Neural crest cell (in vitro differentiated cells): ENCODE data around the gene PSMF1. TPM values are rescaled to one million over a fixed set of nuclear protein-coding genes. Genes with fewer than 3 reads are reported as not detected.
"Not testable (repeated sequence)": the region's sequence is repeated elsewhere in the genome, so short reads cannot be mapped to it uniquely, and the experiment has no call there.

Experiments
- DNase-seq: peaks from one replicate; pipeline ENCODE4 v3.0.0; 2021; ENCODE audit warnings: low read depth, mixed read lengths, low spot score
- H3K27ac Mint-ChIP-seq: one replicate; pipeline ENCODE4 v1.8.0; 2021; ENCODE audit warnings: mild to moderate bottlenecking, mixed read lengths; ENCODE audit not compliant: unreplicated experiment
- H3K27me3 Mint-ChIP-seq: 2 replicates; pipeline ENCODE4 v1.8.0; 2021; ENCODE audit warnings: low read depth, mild to moderate bottlenecking, mixed read lengths
- H3K36me3 Mint-ChIP-seq: 2 replicates; pipeline ENCODE4 v1.8.0; 2021; ENCODE audit warnings: low read depth, mild to moderate bottlenecking, mixed read lengths
- H3K4me1 Mint-ChIP-seq: 2 replicates; pipeline ENCODE4 v1.8.0; 2021; ENCODE audit warnings: mixed read lengths
- H3K4me3 Mint-ChIP-seq: one replicate; pipeline ENCODE4 v1.8.0; 2021; ENCODE audit warnings: mild to moderate bottlenecking, mixed read lengths
- H3K9me3 Mint-ChIP-seq: 2 replicates; pipeline ENCODE4 v1.8.0; 2021; ENCODE audit warnings: mixed read lengths
- CTCF ChIP-seq: fragments of 200-600 bp; sonication (generic); conservative IDR thresholded peaks from 2 replicates; pipeline ENCODE4 v1.5.0; 2021; ENCODE audit warnings: antibody characterized with exemption, mild to moderate bottlenecking
- total RNA-seq: library from RNA; stranded (reverse); gene quantifications from 2 replicates; pipeline ENCODE4 v1.2.1, GENCODE V29; 2021

Gene PSMF1
- total RNA-seq, 1 donor from 2014 or later = 107 TPM

- Mint-ChIP-seq H3K4me1 (no peaks in the 10 kb centered on the region), H3K4me3 (no peak overlapping the region), H3K36me3 (peaks cover 38% of the 10 kb centered on the region), H3K9me3 (peaks cover 4% of the 10 kb centered on the region), H3K27ac (no peak overlapping the region), H3K27me3 (no peaks in the 10 kb centered on the region)
- no peak for DNase-seq
- no peak for TF ChIP-seq CTCF
Measured at GRCh38 chr20:1137236-1137635, 18.8 kb downstream of the PSMF1 start.

- Mint-ChIP-seq H3K4me1 (no peaks in the 10 kb centered on the region), H3K27ac (no peak overlapping the region), H3K4me3 (no peak overlapping the region), H3K36me3 (peaks cover 25% of the 10 kb centered on the region), H3K27me3 (no peaks in the 10 kb centered on the region), H3K9me3 (no peaks in the 10 kb centered on the region)
- DNase-seq = no peak
- no peak for TF ChIP-seq CTCF
Measured at GRCh38 chr20:1144401-1145172, 26.2 kb downstream of the PSMF1 start.

GRCh38 chr20:1146957-1147356 is 28.6 kb downstream of the PSMF1 start:
- Mint-ChIP-seq H3K9me3 (no peaks in the 10 kb centered on the region), H3K4me1 (no peaks in the 10 kb centered on the region), H3K36me3 (peaks cover 12% of the 10 kb centered on the region), H3K27ac (no peak overlapping the region), H3K4me3 (no peak overlapping the region), H3K27me3 (no peaks in the 10 kb centered on the region)
- TF ChIP-seq CTCF = no peak
- DNase-seq = no peak

- not testable (repeated sequence) for H3K27ac Mint-ChIP-seq, H3K4me1 Mint-ChIP-seq, H3K9me3 Mint-ChIP-seq, DNase-seq, H3K4me3 Mint-ChIP-seq, H3K27me3 Mint-ChIP-seq, H3K36me3 Mint-ChIP-seq
Measured at GRCh38 chr20:1149812-1150211, 31.4 kb downstream of the PSMF1 start.

- H3K4me1 Mint-ChIP-seq = no peaks in the 10 kb centered on the region
- no peaks in the 10 kb centered on the region for H3K9me3 Mint-ChIP-seq
- no peaks in the 10 kb centered on the region for H3K27me3 Mint-ChIP-seq
- H3K4me3 Mint-ChIP-seq = no peak overlapping the region
- peaks cover 11% of the 10 kb centered on the region for H3K36me3 Mint-ChIP-seq
- H3K27ac Mint-ChIP-seq = no peak overlapping the region
- no peak for TF ChIP-seq CTCF
- no peak for DNase-seq
Measured at GRCh38 chr20:1150218-1150617, 31.8 kb downstream of the PSMF1 start.

GRCh38 chr20:1150968-1151367 is 32.6 kb downstream of the PSMF1 start:
- no peaks in the 10 kb centered on the region for H3K4me1 Mint-ChIP-seq
- TF ChIP-seq CTCF = no peak
- H3K36me3 Mint-ChIP-seq = peaks cover 14% of the 10 kb centered on the region
- H3K27me3 Mint-ChIP-seq = no peaks in the 10 kb centered on the region
- no peak overlapping the region for H3K4me3 Mint-ChIP-seq
- no peaks in the 10 kb centered on the region for H3K9me3 Mint-ChIP-seq
- no peak for DNase-seq
- H3K27ac Mint-ChIP-seq = no peak overlapping the region
